A673 (cell line): ENCODE data around the gene HPX.

ENCODE experiments used
- CTCF ChIP-seq: fragments of 300-800, 200-600 bp; sonication (generic); conservative IDR thresholded peaks from 2 replicates; pipeline ENCODE4 v1.5.1; 2017; ENCODE audit warnings: low read depth, mild to moderate bottlenecking, antibody characterized with exemption, low read length, moderate library complexity, mixed read lengths
- EZH2 ChIP-seq: fragments of 200-600 bp; sonication (generic); IDR thresholded peaks from 2 replicates; pipeline ENCODE4 v1.6.1; 2017; ENCODE audit warnings: borderline replicate concordance, low read depth, mild to moderate bottlenecking, mixed read lengths, antibody characterized with exemption, low read length; ENCODE audit not compliant: poor library complexity, severe bottlenecking

GRCh38 chr11:6433998-6434660 is 6.7 kb downstream of the HPX start:
- TF ChIP-seq CTCF (no peak), EZH2 (no peak)
